Naive thymus-derived CD4-positive, alpha-beta T cell (primary cell): Measurements from ENCODE around the gene CAMK2D. TPM values are rescaled to one million over a fixed set of nuclear protein-coding genes. Genes with fewer than 3 reads are reported as not detected.
"Not testable (repeated sequence)": the region's sequence is repeated elsewhere in the genome, so short reads cannot be mapped to it uniquely, and the experiment has no call there.

Experiments
- ATAC-seq: fragments of 150-1000 bp; cut with Tn5 transposase; 2 replicates; pipeline ENCODE4 v1.10.0; 2021; ENCODE audit warnings: mild to moderate bottlenecking, moderate library complexity
- CTCF ChIA-PET: fragments of 350-600 bp; sonication (Branson Sonifier 250); formaldehyde crosslinking; loops from one replicate; lab custom pipeline; 2021; ENCODE audit warnings: antibody characterized with exemption; lab: Charles Lee
- POLR2A ChIA-PET: fragments of 350-600 bp; sonication (Branson Sonifier 250); formaldehyde crosslinking; loops from one replicate; lab custom pipeline; 2021; ENCODE audit warnings: antibody characterized with exemption, inconsistent platforms; lab: Charles Lee
- DNase-seq, 9 donors: peaks; one replicate each; pipeline versions ENCODE4 v3.0.0 to v3.0.0-alpha.2; 2020 to 2022; ENCODE audit warnings: mixed read lengths in 1 of 9
- H3K27ac ChIP-seq: one replicate; pipeline ENCODE4 v1.7.0; 2013; ENCODE audit warnings: mild to moderate bottlenecking, low read depth, low read length, moderate library complexity
- H3K27me3 ChIP-seq, 2 donors: one replicate each; pipeline ENCODE4 v1.7.0; 2013; ENCODE audit warnings: low read length in 2 of 2, mild to moderate bottlenecking in 2 of 2, moderate library complexity in 2 of 2; ENCODE audit not compliant: control insufficient read depth in 2 of 2, insufficient read depth in 2 of 2
- H3K36me3 ChIP-seq, 3 experiments: 1 replicate in 2 of 3; 2 replicates in 1 of 3; pipeline ENCODE4 v1.7.0; 2013; ENCODE audit warnings: low read length in 3 of 3, mild to moderate bottlenecking in 3 of 3, moderate library complexity in 1 of 3; ENCODE audit not compliant: insufficient read depth in 3 of 3, control insufficient read depth in 2 of 3
- H3K4me1 ChIP-seq, 2 donors: one replicate each; pipeline ENCODE4 v1.7.0; 2013; ENCODE audit warnings: low read length in 2 of 2, mild to moderate bottlenecking in 2 of 2, moderate library complexity in 1 of 2; ENCODE audit not compliant: control insufficient read depth in 2 of 2, insufficient read depth in 2 of 2
- H3K4me3 ChIP-seq: 2 replicates; pipeline ENCODE4 v1.7.0; 2013; ENCODE audit warnings: mild to moderate bottlenecking, low read length
- H3K9me3 ChIP-seq, 3 experiments: 1 replicate in 2 of 3; 2 replicates in 1 of 3; pipeline ENCODE4 v1.7.0; 2013; ENCODE audit warnings: low read length in 3 of 3; ENCODE audit not compliant: control insufficient read depth in 2 of 3
- H3K27ac Mint-ChIP-seq, 9 donors: one replicate each; pipeline ENCODE4 v1.8.0; 2020 to 2022; ENCODE audit warnings: mixed read lengths in 9 of 9, mild to moderate bottlenecking in 8 of 9, moderate library complexity in 5 of 9, inconsistent platforms in 2 of 9
- H3K27me3 Mint-ChIP-seq, 5 donors: one replicate each; pipeline ENCODE4 v1.8.0; 2021 to 2022; ENCODE audit warnings: mixed read lengths in 5 of 5, mild to moderate bottlenecking in 1 of 5
- H3K36me3 Mint-ChIP-seq, 5 donors: one replicate each; pipeline ENCODE4 v1.8.0; 2020 to 2022; ENCODE audit warnings: mixed read lengths in 5 of 5, mild to moderate bottlenecking in 3 of 5, inconsistent platforms in 1 of 5
- H3K4me1 Mint-ChIP-seq, 7 donors: one replicate each; pipeline ENCODE4 v1.8.0; 2020 to 2022; ENCODE audit warnings: mixed read lengths in 7 of 7, mild to moderate bottlenecking in 3 of 7, inconsistent platforms in 1 of 7
- H3K4me3 Mint-ChIP-seq, 10 donors: one replicate each; pipeline ENCODE4 v1.8.0; 2020 to 2022; ENCODE audit warnings: mild to moderate bottlenecking in 10 of 10, mixed read lengths in 10 of 10, moderate library complexity in 6 of 10, inconsistent platforms in 2 of 10
- H3K9me3 Mint-ChIP-seq, 11 donors: one replicate each; pipeline ENCODE4 v1.8.0; 2020 to 2022; ENCODE audit warnings: mixed read lengths in 11 of 11, mild to moderate bottlenecking in 4 of 11, inconsistent platforms in 1 of 11, moderate library complexity in 1 of 11
- intact Hi-C, 2 donors: fragments of 100-400 bp; cut with micrococcal nuclease; formaldehyde crosslinking; loops; one replicate each; pipeline ENCODE4 v1.15.1; 2023
- polyA plus RNA-seq, 2 donors: library from polyadenylated mRNA; unstranded; fragments of 300-500 nt; fragmentation: Illumina TruSeq; gene quantifications; one replicate each; pipeline ENCODE4 v1.2.3, GENCODE V29; 2021
- total RNA-seq, 6 experiments: library from RNA in 5 of 6; stranded (reverse) in 5 of 6; gene quantifications; 1 replicate in 5 of 6; 2 replicates in 1 of 6; pipeline ENCODE4 v1.2.3 and lab custom pipeline; 2021 to 2026

The CAMK2D gene
- total and polyA plus RNA-seq, 7 experiments from 2014 or later: 13.5 to 41.2 (median 36.1) TPM

DNA sequence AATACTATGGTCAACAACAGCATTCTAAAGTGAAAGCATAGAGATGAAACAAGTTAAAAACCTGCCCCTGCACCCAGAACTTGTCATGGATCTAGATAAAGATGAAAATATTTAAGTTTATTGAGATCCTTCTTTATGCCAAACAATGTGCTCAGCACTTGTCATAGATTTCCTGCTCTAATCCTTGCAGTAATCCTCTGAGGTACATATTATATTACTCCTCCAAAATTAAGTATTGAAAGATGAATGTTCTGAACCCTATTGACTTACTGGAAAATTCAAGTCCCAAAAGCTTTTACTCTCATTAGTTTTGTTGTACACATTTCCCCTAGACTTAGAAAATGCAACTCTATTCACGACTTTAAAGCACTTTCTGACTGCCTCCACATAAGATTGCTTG lies 35.6 kb downstream of the CAMK2D start:
- DNase-seq (no peak), ATAC-seq (no peak)
- peak overlapping the region in 1 of 10 donors; percentile 11 for H3K4me3 Mint-ChIP-seq
- H3K27ac ChIP-seq: no peak overlapping the region
- intact Hi-C loops: loop anchor here in 1 of 2 donors (1.0 to 5.0 kb wide), 3 partner anchors 7 to 34 kb away; no protein-coding TSS in a partner anchor
- H3K4me1 ChIP-seq: peaks cover 7 to 13% of the 10 kb centered on the region in 2 donors
- CTCF ChIA-PET: no interaction called here
- H3K4me3 ChIP-seq: no peak overlapping the region
- H3K36me3 ChIP-seq: no peaks in the 10 kb centered on the region
- H3K4me1 Mint-ChIP-seq: peaks cover 27 to 75% (median 62%) of the 10 kb centered on the region in 7 donors
- POLR2A ChIA-PET: no interaction called here
- no peaks in the 10 kb centered on the region for H3K9me3 Mint-ChIP-seq
- H3K27me3 Mint-ChIP-seq: no peaks in the 10 kb centered on the region
- H3K9me3 ChIP-seq: no peaks in the 10 kb centered on the region
- no peaks in the 10 kb centered on the region for H3K27me3 ChIP-seq
- H3K36me3 Mint-ChIP-seq: peaks cover 9 to 29% (median 18%) of the 10 kb centered on the region in 5 donors
- H3K27ac Mint-ChIP-seq: peak overlapping the region in 1 of 9 donors; percentile 23

DNA sequence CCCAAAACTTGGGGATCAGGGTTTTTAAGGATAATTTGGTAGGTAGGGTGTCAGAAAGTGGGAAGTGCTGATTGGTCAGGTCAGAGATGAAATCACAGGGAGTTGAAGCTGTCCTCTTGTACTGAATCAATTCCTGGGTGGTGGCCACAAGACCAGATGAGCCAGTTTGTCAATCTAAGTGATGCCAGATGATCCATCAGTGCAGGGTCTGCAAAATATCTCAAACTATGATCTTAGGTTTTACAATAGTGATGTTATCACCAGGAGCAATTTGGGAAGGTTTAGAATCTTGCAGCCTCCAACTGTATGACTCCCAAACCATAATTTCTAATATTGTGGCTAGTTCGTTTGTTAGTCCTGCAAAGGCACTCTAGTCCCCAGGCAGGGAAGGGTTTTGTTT lies 43.3 kb downstream of the CAMK2D start:
- CTCF ChIA-PET: no interaction called here
- no peak for DNase-seq
- Mint-ChIP-seq H3K9me3 (peaks cover 0 to 2% (median 0%) of the 10 kb centered on the region in 11 donors), H3K4me3 (no peak overlapping the region), H3K4me1 (peaks cover 11 to 56% (median 33%) of the 10 kb centered on the region in 7 donors), H3K27ac (no peak overlapping the region), H3K36me3 (peaks cover 4 to 35% (median 16%) of the 10 kb centered on the region in 5 donors), H3K27me3 (no peaks in the 10 kb centered on the region)
- ATAC-seq: no peak
- H3K4me3 ChIP-seq: no peak overlapping the region
- no peak overlapping the region for H3K27ac ChIP-seq
- intact Hi-C loops: loop anchor here in 1 of 2 donors (5.0 kb wide), 1 partner anchor 34 kb away; no protein-coding TSS in a partner anchor
- no peaks in the 10 kb centered on the region for H3K36me3 ChIP-seq
- no peaks in the 10 kb centered on the region for H3K4me1 ChIP-seq
- no peaks in the 10 kb centered on the region for H3K27me3 ChIP-seq
- POLR2A ChIA-PET: interaction anchor here (0.6 to 1.4 kb wide), 3 partner anchors 11 to 35 kb away, joined by 3 to 4 read pairs (median 3); no protein-coding TSS in a partner anchor
- no peaks in the 10 kb centered on the region for H3K9me3 ChIP-seq

DNA sequence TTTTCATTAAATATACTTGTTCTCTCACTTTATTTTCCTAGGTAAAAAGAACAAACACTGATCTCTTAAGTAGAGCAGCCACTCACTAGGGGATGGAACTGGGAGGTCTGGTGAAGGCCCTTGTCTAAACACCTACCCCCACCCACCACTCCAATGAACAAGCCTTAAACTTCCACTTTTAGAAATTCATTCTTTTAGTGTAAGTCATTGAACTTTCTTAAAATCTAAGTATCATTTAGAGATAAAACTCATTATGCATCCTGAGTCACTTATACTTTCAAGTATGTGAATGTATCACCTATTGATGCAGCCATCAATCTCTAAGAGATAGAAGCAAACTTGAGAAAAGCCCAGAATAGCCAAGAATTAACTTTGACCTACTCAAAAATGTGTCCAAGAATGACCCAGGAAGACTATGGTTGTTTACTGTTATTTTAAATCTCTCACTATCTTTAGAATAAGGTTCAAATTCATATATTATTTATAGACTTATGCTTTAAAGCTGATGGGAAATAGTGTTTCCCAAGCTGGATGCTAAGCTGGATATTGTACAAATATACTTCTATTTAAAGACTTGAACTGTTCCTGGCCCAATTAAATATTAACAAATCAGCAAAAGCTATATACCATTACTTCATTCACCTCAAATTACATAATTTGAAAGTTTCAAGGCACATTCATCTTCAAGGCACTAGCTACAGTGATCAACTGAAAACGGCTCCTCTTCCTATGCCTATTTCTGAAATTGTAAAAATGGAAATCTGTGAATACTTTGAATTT lies 49.5 kb downstream of the CAMK2D start:
- H3K9me3 Mint-ChIP-seq: no peaks in the 10 kb centered on the region
- DNase-seq (no peak), ATAC-seq (no peak)
- H3K4me3 ChIP-seq: no peak overlapping the region
- no peak overlapping the region for H3K27ac ChIP-seq
- POLR2A ChIA-PET: no interaction called here
- intact Hi-C loops: loop anchor here in 1 of 2 donors (2.0 kb wide), 1 partner anchor 15 kb away; no protein-coding TSS in a partner anchor
- H3K4me3 Mint-ChIP-seq: no peak overlapping the region
- no peaks in the 10 kb centered on the region for H3K27me3 ChIP-seq
- no peaks in the 10 kb centered on the region for H3K9me3 ChIP-seq
- H3K4me1 Mint-ChIP-seq: peaks cover 3 to 53% (median 39%) of the 10 kb centered on the region in 7 donors
- H3K36me3 Mint-ChIP-seq: peaks cover 0 to 17% (median 3%) of the 10 kb centered on the region in 5 donors
- no peaks in the 10 kb centered on the region for H3K27me3 Mint-ChIP-seq
- no peaks in the 10 kb centered on the region for H3K36me3 ChIP-seq
- no peaks in the 10 kb centered on the region for H3K4me1 ChIP-seq
- CTCF ChIA-PET: no interaction called here
- peak overlapping the region in 1 of 9 donors; percentile 49 for H3K27ac Mint-ChIP-seq

DNA sequence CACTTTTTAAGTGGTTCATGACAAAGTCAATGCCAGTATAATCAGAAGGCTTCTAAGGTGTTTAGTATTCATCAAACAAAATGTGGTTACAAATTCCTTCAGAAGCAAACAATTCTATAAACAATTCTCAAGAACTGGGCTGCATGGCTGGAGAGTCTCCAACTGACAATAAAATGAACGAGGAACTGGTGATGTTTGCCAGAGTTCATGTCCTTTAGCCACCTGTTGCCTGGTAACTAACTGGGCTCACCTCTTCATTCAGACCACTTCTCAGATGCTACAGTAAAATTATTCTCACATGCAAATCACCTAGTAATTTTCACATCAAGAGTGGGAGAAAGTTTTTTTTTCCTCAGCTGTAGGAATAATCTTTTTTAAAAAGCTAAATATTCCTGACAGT lies 53.3 kb downstream of the CAMK2D start:
- Mint-ChIP-seq H3K27me3 (no peaks in the 10 kb centered on the region), H3K9me3 (no peaks in the 10 kb centered on the region), H3K36me3 (peaks cover 0 to 12% (median 6%) of the 10 kb centered on the region in 5 donors), H3K27ac (no peak overlapping the region), H3K4me1 (peaks cover 9 to 50% (median 45%) of the 10 kb centered on the region in 7 donors), H3K4me3 (no peak overlapping the region)
- Histone ChIP-seq H3K27ac (no peak overlapping the region), H3K9me3 (no peaks in the 10 kb centered on the region), H3K4me1 (no peaks in the 10 kb centered on the region), H3K36me3 (no peaks in the 10 kb centered on the region), H3K27me3 (no peaks in the 10 kb centered on the region), H3K4me3 (no peak overlapping the region)
- ChIA-PET CTCF (no interaction called here), POLR2A (no interaction called here)
- intact Hi-C loops: loop anchor here in 1 of 2 donors (2.0 kb wide), 1 partner anchor 15 kb away; no protein-coding TSS in a partner anchor
- DNase-seq (no peak), ATAC-seq (no peak)

DNA sequence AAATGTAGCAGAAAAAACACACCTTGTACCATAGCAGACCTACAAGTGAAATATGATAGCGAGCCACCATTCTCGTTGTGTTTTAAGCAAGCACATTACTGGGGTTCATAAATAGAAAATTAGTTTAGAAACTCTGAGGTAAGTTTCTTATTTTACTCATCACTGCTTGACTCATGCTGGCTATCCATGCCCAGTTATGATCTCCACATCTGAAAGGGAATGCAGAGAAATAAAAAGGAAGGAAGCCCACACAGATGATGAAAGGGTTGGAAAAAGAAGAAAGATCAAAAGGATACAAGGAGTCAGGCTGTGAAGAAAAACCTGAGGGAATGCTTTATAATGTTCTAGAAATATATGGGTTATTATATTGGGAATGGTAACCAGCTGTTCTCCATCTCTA lies 54.5 kb downstream of the CAMK2D start:
- ATAC-seq (no peak), DNase-seq (no peak)
- CTCF ChIA-PET: interaction anchor here (0.6 kb wide), 1 partner anchor 63 kb away, joined by 4 read pairs; no protein-coding TSS in a partner anchor
- peaks cover 0 to 11% (median 6%) of the 10 kb centered on the region in 5 donors for H3K36me3 Mint-ChIP-seq
- no peaks in the 10 kb centered on the region for H3K4me1 ChIP-seq
- no peaks in the 10 kb centered on the region for H3K36me3 ChIP-seq
- H3K27me3 ChIP-seq: no peaks in the 10 kb centered on the region
- POLR2A ChIA-PET: no interaction called here
- intact Hi-C loops: loop anchor here in 1 of 2 donors (2.0 kb wide), 1 partner anchor 14 kb away; no protein-coding TSS in a partner anchor
- no peak overlapping the region for H3K27ac ChIP-seq
- no peak overlapping the region for H3K4me3 Mint-ChIP-seq
- H3K4me3 ChIP-seq: no peak overlapping the region
- H3K27me3 Mint-ChIP-seq: no peaks in the 10 kb centered on the region
- peak overlapping the region in 1 of 9 donors; percentile 11 for H3K27ac Mint-ChIP-seq
- H3K9me3 ChIP-seq: no peaks in the 10 kb centered on the region
- peaks cover 10 to 46% (median 39%) of the 10 kb centered on the region in 7 donors for H3K4me1 Mint-ChIP-seq
- H3K9me3 Mint-ChIP-seq: peaks cover 0 to under 1% (median 0%) of the 10 kb centered on the region in 11 donors

DNA sequence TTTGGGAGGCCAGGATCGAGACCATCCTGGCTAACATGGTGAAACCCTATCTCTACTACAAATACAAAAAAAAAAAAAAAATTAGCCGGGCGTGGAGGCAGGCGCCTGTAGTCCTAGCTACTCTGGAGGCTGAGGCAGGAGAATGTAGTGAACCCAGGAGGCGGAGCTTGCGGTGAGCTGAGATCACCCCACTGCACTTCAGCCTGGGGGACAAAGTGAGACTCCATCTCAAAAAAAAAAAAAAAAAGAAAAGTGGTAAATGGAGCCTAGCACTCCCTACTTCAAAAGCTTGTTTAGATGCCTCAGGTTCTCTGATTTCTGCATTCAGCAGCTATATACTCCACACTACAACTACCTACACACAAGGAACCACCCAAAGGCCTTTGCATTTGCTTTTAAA lies 56.4 kb downstream of the CAMK2D start:
- H3K27me3 ChIP-seq, H3K4me3 Mint-ChIP-seq, H3K27me3 Mint-ChIP-seq, H3K36me3 ChIP-seq, H3K4me3 ChIP-seq, H3K9me3 Mint-ChIP-seq, DNase-seq, H3K27ac ChIP-seq, ATAC-seq, H3K27ac Mint-ChIP-seq, H3K4me1 ChIP-seq, H3K9me3 ChIP-seq, intact Hi-C loops: not testable (repeated sequence)
- peaks cover 0 to 17% (median 10%) of the 10 kb centered on the region in 5 donors for H3K36me3 Mint-ChIP-seq
- H3K4me1 Mint-ChIP-seq: peaks cover 10 to 49% (median 44%) of the 10 kb centered on the region in 7 donors
- ChIA-PET POLR2A (interaction anchor here (0.7 kb wide), 1 partner anchor 23 kb away, joined by 5 read pairs; no protein-coding TSS in a partner anchor), CTCF (interaction anchor here (0.6 to 1.2 kb wide), 3 partner anchors 11 to 164 kb away, joined by 3 to 4 read pairs (median 3); no protein-coding TSS in a partner anchor)
